Keratinocyte (primary cell): ENCODE results near the gene LRRC41. TPM values are rescaled to one million over a fixed set of nuclear protein-coding genes. Genes with fewer than 3 reads are reported as not detected.
"Not testable (repeated sequence)": the region's sequence is repeated elsewhere in the genome, so short reads cannot be mapped to it uniquely, and the experiment has no call there.

Experiments
- DNase-seq: peaks from one replicate; pipeline ENCODE4 v3.0.0-alpha.2; 2011; ENCODE audit warnings: low read depth, missing footprints, low spot score
- FAIRE-seq: peaks from 2 replicates; lab custom pipeline; 2011; peaks lifted over from hg19 to GRCh38; lab: Jason Lieb, UNC
- H2AFZ ChIP-seq: 2 replicates; pipeline ENCODE4 v1.6.0; 2012; ENCODE audit warnings: low read length, control low read depth, inconsistent platforms; ENCODE audit not compliant: control insufficient read depth
- H3K27ac ChIP-seq: 2 replicates; pipeline ENCODE4 v1.5.1; 2011; ENCODE audit warnings: low read length; ENCODE audit not compliant: control insufficient read depth, insufficient read depth
- H3K27me3 ChIP-seq: 3 replicates; pipeline ENCODE4 v1.6.0; 2011; ENCODE audit warnings: low read length; ENCODE audit not compliant: control insufficient read depth, insufficient read depth; ENCODE audit errors: extremely low read depth
- H3K36me3 ChIP-seq, 2 experiments: 2 replicates in 1 of 2; 3 replicates in 1 of 2; pipeline ENCODE4 v1.5.1; 2011; ENCODE audit warnings: low read length in 2 of 2, mild to moderate bottlenecking in 1 of 2; ENCODE audit not compliant: control insufficient read depth in 2 of 2, insufficient read depth in 2 of 2; ENCODE audit errors: extremely low read depth in 1 of 2
- H3K4me1 ChIP-seq: 3 replicates; pipeline ENCODE4 v1.5.1; 2011; ENCODE audit warnings: low read length; ENCODE audit not compliant: control insufficient read depth, insufficient read depth; ENCODE audit errors: extremely low read depth
- H3K4me2 ChIP-seq: 3 replicates; pipeline ENCODE4 v1.6.0; 2011; ENCODE audit warnings: low read depth, low read length; ENCODE audit not compliant: control insufficient read depth, insufficient read depth; ENCODE audit errors: extremely low read depth
- H3K4me3 ChIP-seq, 3 experiments: fragments of 200-600 bp in 1 of 3; sonication (generic) in 1 of 3; 2 replicates in 2 of 3; 3 replicates in 1 of 3; pipeline ENCODE4 v1.5.1; 2011 to 2016; ENCODE audit warnings: low read length in 3 of 3, mild to moderate bottlenecking in 3 of 3, control low read depth in 2 of 3, inconsistent platforms in 1 of 3, low read depth in 1 of 3, mixed read lengths in 1 of 3, mixed run types in 1 of 3, moderate library complexity in 1 of 3; ENCODE audit not compliant: control insufficient read depth in 2 of 3, insufficient read depth in 2 of 3; ENCODE audit errors: extremely low read depth in 1 of 3
- H3K79me2 ChIP-seq: 2 replicates; pipeline ENCODE4 v1.6.0; 2012; ENCODE audit warnings: low read length; ENCODE audit not compliant: control insufficient read depth, insufficient read depth
- H3K9ac ChIP-seq: 3 replicates; pipeline ENCODE4 v1.6.0; 2011; ENCODE audit warnings: low read length; ENCODE audit not compliant: control insufficient read depth, insufficient read depth; ENCODE audit errors: extremely low read depth
- H3K9me1 ChIP-seq: 3 replicates; pipeline ENCODE4 v1.6.0; 2011; ENCODE audit warnings: low read length; ENCODE audit not compliant: control insufficient read depth, insufficient read depth; ENCODE audit errors: extremely low read depth
- H3K9me3 ChIP-seq: 2 replicates; pipeline ENCODE4 v1.5.1; 2012; ENCODE audit warnings: low read depth, low read length; ENCODE audit not compliant: control insufficient read depth
- H4K20me1 ChIP-seq: 3 replicates; pipeline ENCODE4 v1.6.0; 2011; ENCODE audit warnings: low read length; ENCODE audit not compliant: control insufficient read depth, insufficient read depth; ENCODE audit errors: extremely low read depth
- EZH2 ChIP-seq: IDR thresholded peaks from one replicate; pipeline ENCODE4 v1.6.1; 2012; ENCODE audit warnings: inconsistent platforms, mild to moderate bottlenecking, low read length, moderate library complexity
- dilution Hi-C: fragments of 300-500 bp; cut with MboI; formaldehyde crosslinking; loops from one replicate; pipeline ENCODE4 v1.7.0; 2020; ENCODE audit warnings: low sequenced_read_pairs; ENCODE audit not compliant: extremely low pct_ligation_motif_present
- polyA plus RNA-seq, 5 experiments: library from polyadenylated mRNA; depleted of rRNA in 3 of 5; stranded (reverse) in 3 of 5; stranded (forward) in 1 of 5; unstranded in 1 of 5; fragments of >200 nt; gene quantifications; 1 replicate in 1 of 5; 2 replicates in 3 of 5; 3 replicates in 1 of 5; pipeline versions ENCODE4 v1.2.1 to v1.2.3, GENCODE V29; 2011 to 2012; ENCODE audit warnings: missing spikeins in 2 of 5, low read depth in 1 of 5, low replicate concordance in 1 of 5
- TF ChIP-seq, protein P1 (sequence below), 3 experiments: IDR thresholded peaks in 1 of 3; conservative IDR thresholded peaks in 1 of 3; optimal IDR thresholded peaks in 1 of 3; 2 replicates in 2 of 3; 3 replicates in 1 of 3; pipeline versions ENCODE3 to v1.5.1; 2011; ENCODE audit warnings: low read length in 3 of 3, mild to moderate bottlenecking in 3 of 3, moderate library complexity in 2 of 3, control low read depth in 1 of 3, inconsistent platforms in 1 of 3; ENCODE audit not compliant: insufficient read depth in 2 of 3; ENCODE audit errors: extremely low read depth in 1 of 3

LRRC41 gene
- polyA plus RNA-seq, 1 donor (not counting 4 experiments of a cell fraction or from before 2014, with no cell fraction given): 51.2 TPM

DNA sequence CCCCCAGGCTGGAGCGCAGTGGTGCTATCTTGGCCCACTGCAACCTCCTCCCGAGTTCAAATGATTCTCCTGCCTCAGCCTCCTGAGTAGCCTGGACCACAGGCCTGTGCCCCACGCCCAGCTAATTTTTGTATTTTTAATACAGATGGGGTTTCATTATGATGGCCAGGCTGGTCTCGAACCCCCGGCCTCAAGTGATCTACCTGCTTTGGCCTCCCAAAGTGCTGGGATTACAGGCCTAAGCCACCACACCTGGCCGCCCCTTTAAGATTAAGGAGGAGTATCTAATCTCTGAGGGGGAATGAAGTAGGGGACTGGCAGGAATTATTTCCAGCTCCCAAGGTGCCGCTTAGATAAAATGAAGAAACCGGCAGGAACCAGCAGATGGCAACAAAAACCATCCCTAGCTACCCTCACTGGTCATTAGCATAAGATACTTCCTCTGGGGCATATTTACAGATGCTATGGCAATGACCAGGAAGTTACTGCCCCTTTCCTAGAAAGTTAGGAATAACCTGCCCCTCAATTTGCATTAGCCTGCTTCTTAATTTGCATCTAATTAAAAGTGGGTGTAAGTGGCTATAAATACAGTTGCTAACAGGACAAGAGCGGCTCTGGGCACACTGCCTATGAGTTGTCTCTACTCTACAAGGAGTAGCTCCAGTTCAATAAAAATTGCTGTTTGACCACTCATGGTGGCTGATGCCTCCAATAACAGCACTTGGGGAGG, 30.0 kb upstream of the LRRC41 start:
- Histone ChIP-seq H3K9ac (no peak overlapping the region), H3K79me2 (no peaks in the 10 kb centered on the region), H2AFZ (no peak overlapping the region), H3K4me1 (no peaks in the 10 kb centered on the region), H3K27me3 (no peaks in the 10 kb centered on the region), H3K36me3 (no peaks in the 10 kb centered on the region), H3K4me3 (no peak overlapping the region), H3K9me1 (no peaks in the 10 kb centered on the region), H3K4me2 (no peak overlapping the region), H3K27ac (no peak overlapping the region), H4K20me1 (no peaks in the 10 kb centered on the region), H3K9me3 (no peaks in the 10 kb centered on the region)
- TF ChIP-seq, protein P1, sequence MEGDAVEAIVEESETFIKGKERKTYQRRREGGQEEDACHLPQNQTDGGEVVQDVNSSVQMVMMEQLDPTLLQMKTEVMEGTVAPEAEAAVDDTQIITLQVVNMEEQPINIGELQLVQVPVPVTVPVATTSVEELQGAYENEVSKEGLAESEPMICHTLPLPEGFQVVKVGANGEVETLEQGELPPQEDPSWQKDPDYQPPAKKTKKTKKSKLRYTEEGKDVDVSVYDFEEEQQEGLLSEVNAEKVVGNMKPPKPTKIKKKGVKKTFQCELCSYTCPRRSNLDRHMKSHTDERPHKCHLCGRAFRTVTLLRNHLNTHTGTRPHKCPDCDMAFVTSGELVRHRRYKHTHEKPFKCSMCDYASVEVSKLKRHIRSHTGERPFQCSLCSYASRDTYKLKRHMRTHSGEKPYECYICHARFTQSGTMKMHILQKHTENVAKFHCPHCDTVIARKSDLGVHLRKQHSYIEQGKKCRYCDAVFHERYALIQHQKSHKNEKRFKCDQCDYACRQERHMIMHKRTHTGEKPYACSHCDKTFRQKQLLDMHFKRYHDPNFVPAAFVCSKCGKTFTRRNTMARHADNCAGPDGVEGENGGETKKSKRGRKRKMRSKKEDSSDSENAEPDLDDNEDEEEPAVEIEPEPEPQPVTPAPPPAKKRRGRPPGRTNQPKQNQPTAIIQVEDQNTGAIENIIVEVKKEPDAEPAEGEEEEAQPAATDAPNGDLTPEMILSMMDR (optimal IDR thresholded peaks at IDR 0.05 in 1 of 3, IDR thresholded peaks at IDR 0.05 in 1 of 3, conservative IDR thresholded peaks at IDR 0.05 in 1 of 3; ENCODE audit: extremely low read depth in 1 of 3, insufficient read depth in 2 of 3, low read length in 3 of 3): peak in 2 of 3 experiments; percentile 20 to 37
- no peak for TF ChIP-seq EZH2
- DNase-seq (no peak), FAIRE-seq (no peak)
- dilution Hi-C loops: no loop called here

- H3K9ac ChIP-seq, H3K79me2 ChIP-seq, H4K20me1 ChIP-seq, H3K9me1 ChIP-seq, H3K4me2 ChIP-seq, H2AFZ ChIP-seq, H3K9me3 ChIP-seq, FAIRE-seq, H3K27me3 ChIP-seq, H3K36me3 ChIP-seq, dilution Hi-C loops, H3K27ac ChIP-seq, H3K4me1 ChIP-seq, DNase-seq, H3K4me3 ChIP-seq: not testable (repeated sequence)
These were observed 28.5 kb upstream of the LRRC41 start for GRCh38 chr1:46331786-46332540.

GRCh38 chr1:46330381-46330780, 27.0 kb upstream of the LRRC41 start:
- H3K9me1 ChIP-seq, H3K4me3 ChIP-seq, H3K27me3 ChIP-seq, FAIRE-seq, H3K79me2 ChIP-seq, H4K20me1 ChIP-seq, H3K9ac ChIP-seq, H2AFZ ChIP-seq, H3K9me3 ChIP-seq, H3K27ac ChIP-seq, DNase-seq, H3K4me2 ChIP-seq, dilution Hi-C loops, H3K36me3 ChIP-seq, H3K4me1 ChIP-seq: not testable (repeated sequence)

DNA sequence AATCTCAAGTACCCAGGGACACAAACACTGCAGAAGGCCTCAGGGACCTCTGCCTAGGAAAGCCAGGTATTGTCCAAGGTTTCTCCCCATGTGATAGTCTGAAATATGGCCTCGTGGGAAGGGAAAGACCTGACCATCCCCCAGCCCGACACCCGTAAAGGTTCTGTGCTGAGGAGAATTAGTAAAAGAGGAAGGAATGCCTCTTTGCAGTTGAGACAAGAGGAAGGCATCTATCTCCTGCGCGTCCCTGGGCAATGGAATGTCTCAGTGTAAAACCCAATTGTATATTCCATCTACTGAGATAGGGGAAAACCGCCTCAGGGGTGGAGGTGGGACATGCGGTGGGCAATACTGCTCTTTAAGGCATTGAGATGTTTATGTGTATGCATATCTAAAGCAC, 26.4 kb upstream of the LRRC41 start:
- H3K9me1 ChIP-seq, H2AFZ ChIP-seq, dilution Hi-C loops, H3K27ac ChIP-seq, H3K4me1 ChIP-seq, H3K36me3 ChIP-seq, H3K4me2 ChIP-seq, DNase-seq, FAIRE-seq, H3K9ac ChIP-seq, H3K79me2 ChIP-seq, H4K20me1 ChIP-seq, H3K4me3 ChIP-seq, H3K9me3 ChIP-seq, H3K27me3 ChIP-seq: not testable (repeated sequence)
